DND-41 (cell line): ENCODE measurements around the gene IFNW1.
"Not testable (repeated sequence)": the region's sequence is repeated elsewhere in the genome, so short reads cannot be mapped to it uniquely, and the experiment has no call there.

Source experiments
- ATAC-seq: fragments of 200-7000 bp; cut with Tn5 transposase; 3 replicates; pipeline ENCODE4 v1.9.1; 2021; ENCODE audit warnings: low read depth; ENCODE audit not compliant: insufficient read depth
- DNase-seq: peaks from one replicate; pipeline ENCODE4 v3.0.0-alpha.2; 2020
- H2AFZ ChIP-seq: 2 replicates; pipeline ENCODE4 v1.6.0; 2012; ENCODE audit warnings: low read depth, low read length
- H3K27ac ChIP-seq: 2 replicates; pipeline ENCODE4 v1.5.1; 2012; ENCODE audit warnings: low read length, inconsistent platforms
- H3K27me3 ChIP-seq: fragments of 200-600 bp; sonication (generic); 2 replicates; pipeline ENCODE4 v1.6.0; 2012; ENCODE audit warnings: low read length, mild to moderate bottlenecking, inconsistent platforms; ENCODE audit not compliant: insufficient read depth, poor library complexity
- H3K36me3 ChIP-seq: 2 replicates; pipeline ENCODE4 v1.5.1; 2012; ENCODE audit warnings: low read length, inconsistent platforms; ENCODE audit not compliant: insufficient read depth
- H3K4me1 ChIP-seq: 2 replicates; pipeline ENCODE4 v1.5.1; 2012; ENCODE audit warnings: mild to moderate bottlenecking, low read length; ENCODE audit not compliant: insufficient read depth
- H3K4me2 ChIP-seq: 2 replicates; pipeline ENCODE4 v1.6.0; 2012; ENCODE audit warnings: mild to moderate bottlenecking, moderate library complexity, low read length, inconsistent platforms; ENCODE audit not compliant: insufficient read depth
- H3K4me3 ChIP-seq, 2 experiments: fragments of 200-600 bp in 1 of 2; shearing (Covaris generic) in 1 of 2; 2 replicates each; pipeline ENCODE4 v1.5.1; 2012 to 2016; ENCODE audit warnings: inconsistent platforms in 2 of 2, low read length in 2 of 2, mild to moderate bottlenecking in 2 of 2, low read depth in 1 of 2, moderate library complexity in 1 of 2
- H3K79me2 ChIP-seq: 2 replicates; pipeline ENCODE4 v1.6.0; 2012; ENCODE audit warnings: low read length, inconsistent platforms; ENCODE audit not compliant: insufficient read depth
- H3K9ac ChIP-seq: 2 replicates; pipeline ENCODE4 v1.6.0; 2012; ENCODE audit warnings: low read depth, mild to moderate bottlenecking, inconsistent platforms, low read length, moderate library complexity
- H3K9me3 ChIP-seq: 2 replicates; pipeline ENCODE4 v1.5.1; 2012; ENCODE audit warnings: low read length, moderate library complexity, mild to moderate bottlenecking, inconsistent platforms; ENCODE audit not compliant: insufficient read depth, severe bottlenecking
- H4K20me1 ChIP-seq: 2 replicates; pipeline ENCODE4 v1.6.0; 2012; ENCODE audit warnings: low read length; ENCODE audit not compliant: insufficient read depth
- EZH2 ChIP-seq: IDR thresholded peaks from 3 replicates; pipeline ENCODE4 v1.6.1; 2012; ENCODE audit warnings: borderline replicate concordance, low read depth, mild to moderate bottlenecking, moderate library complexity, low read length, inconsistent platforms; ENCODE audit not compliant: severe bottlenecking
- TF ChIP-seq, protein P1 (sequence below): IDR thresholded peaks from 2 replicates; pipeline ENCODE4 v1.5.1; 2012; ENCODE audit warnings: borderline replicate concordance, low read length, moderate library complexity, mild to moderate bottlenecking; ENCODE audit not compliant: poor library complexity, severe bottlenecking; ENCODE audit errors: extremely low read depth

IFNW1 gene

DNA sequence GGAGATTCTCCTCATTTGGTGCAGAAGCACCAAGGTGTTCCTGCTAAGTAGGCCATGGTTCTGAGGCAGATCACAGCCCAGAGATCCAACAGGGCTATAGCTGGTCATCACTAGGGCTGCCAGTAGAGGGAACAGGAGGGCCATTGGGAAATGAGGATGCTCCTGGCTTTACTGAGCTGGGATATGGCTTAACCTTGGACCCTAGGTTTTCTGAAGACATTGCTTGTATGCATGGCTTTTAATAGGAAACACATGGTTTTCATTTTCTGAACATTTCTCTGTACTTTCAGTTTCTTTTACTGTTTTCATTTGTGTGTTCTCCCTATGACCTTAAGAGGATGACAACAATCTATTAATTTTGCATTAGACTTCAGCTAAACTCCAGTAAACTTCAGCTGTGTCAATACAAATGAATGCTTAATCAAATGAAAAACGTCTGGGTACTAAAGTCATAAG, at the start of gene IFNW1:
IFNW1 (minus strand) TSS at position 406 of the 456 bp plus-strand sequence; CDS start at position 144, 262 bp downstream.
- H3K9me3 ChIP-seq, result no peaks in the 10 kb centered on the region
- 0 out of 3 replicates have a peak, but pooled peaks have one; percentile 17 for ATAC-seq

DNA sequence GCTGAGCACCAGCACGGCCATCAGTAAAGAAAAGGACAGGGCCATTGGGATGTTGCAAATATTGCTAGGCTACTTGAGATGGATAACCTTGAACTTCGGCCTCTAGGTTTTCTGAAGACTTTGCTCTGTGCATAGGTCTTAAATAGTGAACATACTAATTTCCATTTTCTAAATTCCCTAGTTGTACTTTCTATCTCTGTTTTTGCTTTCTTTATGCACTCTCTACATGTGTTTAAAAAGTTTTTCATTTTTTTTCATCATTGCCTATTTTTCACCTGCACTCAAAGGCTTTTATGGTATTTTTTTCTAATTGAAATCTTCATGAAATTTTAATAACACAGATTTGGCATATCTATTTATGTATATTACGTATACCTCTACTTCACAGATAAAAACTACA, 45.9 kb upstream of the IFNW1 start, which contains the start of gene IFNA4:
IFNA4 (minus strand) TSS at position 101 of the 400 bp plus-strand sequence; CDS start at position 45, 56 bp downstream.
- H2AFZ ChIP-seq, H3K9ac ChIP-seq, H3K4me3 ChIP-seq, H3K4me2 ChIP-seq, H3K4me1 ChIP-seq, H4K20me1 ChIP-seq, H3K79me2 ChIP-seq, DNase-seq, H3K36me3 ChIP-seq, H3K27me3 ChIP-seq, ATAC-seq, H3K27ac ChIP-seq, H3K9me3 ChIP-seq: not testable (repeated sequence)

More for the DNA sequence above, at the start of gene IFNW1:
- no peak within 1 kb of the TSS for H3K9ac ChIP-seq
- no peak for DNase-seq
- H3K27me3 ChIP-seq, result no peaks in the 10 kb centered on the region
- H3K4me3 ChIP-seq, result no peak within 1 kb of the TSS
- no peaks in the 10 kb centered on the region for H3K79me2 ChIP-seq
- no peak within 1 kb of the TSS for H3K27ac ChIP-seq
- H2AFZ ChIP-seq, result no peak within 1 kb of the TSS
- H3K4me1 ChIP-seq, result peaks cover 8% of the 10 kb centered on the region
- H3K4me2 ChIP-seq, result no peak within 1 kb of the TSS
- no peaks in the 10 kb centered on the region for H4K20me1 ChIP-seq
- no peaks in the 10 kb centered on the region for H3K36me3 ChIP-seq
- no peak for TF ChIP-seq EZH2
- TF ChIP-seq, protein P1, sequence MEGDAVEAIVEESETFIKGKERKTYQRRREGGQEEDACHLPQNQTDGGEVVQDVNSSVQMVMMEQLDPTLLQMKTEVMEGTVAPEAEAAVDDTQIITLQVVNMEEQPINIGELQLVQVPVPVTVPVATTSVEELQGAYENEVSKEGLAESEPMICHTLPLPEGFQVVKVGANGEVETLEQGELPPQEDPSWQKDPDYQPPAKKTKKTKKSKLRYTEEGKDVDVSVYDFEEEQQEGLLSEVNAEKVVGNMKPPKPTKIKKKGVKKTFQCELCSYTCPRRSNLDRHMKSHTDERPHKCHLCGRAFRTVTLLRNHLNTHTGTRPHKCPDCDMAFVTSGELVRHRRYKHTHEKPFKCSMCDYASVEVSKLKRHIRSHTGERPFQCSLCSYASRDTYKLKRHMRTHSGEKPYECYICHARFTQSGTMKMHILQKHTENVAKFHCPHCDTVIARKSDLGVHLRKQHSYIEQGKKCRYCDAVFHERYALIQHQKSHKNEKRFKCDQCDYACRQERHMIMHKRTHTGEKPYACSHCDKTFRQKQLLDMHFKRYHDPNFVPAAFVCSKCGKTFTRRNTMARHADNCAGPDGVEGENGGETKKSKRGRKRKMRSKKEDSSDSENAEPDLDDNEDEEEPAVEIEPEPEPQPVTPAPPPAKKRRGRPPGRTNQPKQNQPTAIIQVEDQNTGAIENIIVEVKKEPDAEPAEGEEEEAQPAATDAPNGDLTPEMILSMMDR, result no peak

- not testable (repeated sequence) for H3K4me1 ChIP-seq, H3K4me3 ChIP-seq, H3K27ac ChIP-seq, H2AFZ ChIP-seq, H3K27me3 ChIP-seq, H3K79me2 ChIP-seq, H3K9me3 ChIP-seq, H3K4me2 ChIP-seq, H3K36me3 ChIP-seq, H3K9ac ChIP-seq, H4K20me1 ChIP-seq
- peak; percentile 32 for DNase-seq
- TF ChIP-seq, protein P1, result peak; percentile 68
- ATAC-seq, result peak; percentile 91
Measured at GRCh38 chr9:21182810-21183736, 41.4 kb upstream of the IFNW1 start.

DNA sequence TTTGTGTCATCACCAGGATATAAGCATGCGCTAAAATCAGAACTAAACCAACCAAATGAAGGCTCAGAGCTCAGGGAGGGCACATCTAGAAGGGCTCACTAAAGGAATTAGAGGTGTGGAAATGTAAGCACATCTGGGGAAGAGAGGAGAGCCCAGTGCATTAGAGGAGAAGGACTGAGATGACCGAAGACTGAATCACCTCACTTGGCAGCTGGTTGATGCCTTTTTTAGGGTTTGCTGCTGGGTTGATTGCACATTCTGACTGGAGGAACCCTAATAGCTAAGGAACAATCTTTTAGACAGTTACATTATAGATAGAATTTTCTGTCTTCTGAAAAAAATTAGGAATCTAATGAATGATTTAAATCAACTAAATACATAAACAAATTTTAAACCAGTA, 33.0 kb upstream of the IFNW1 start:
- no peak for ATAC-seq
- Histone ChIP-seq H3K9ac (no peak overlapping the region), H3K4me3 (no peak overlapping the region), H3K27me3 (no peaks in the 10 kb centered on the region), H3K36me3 (no peaks in the 10 kb centered on the region), H2AFZ (no peak overlapping the region), H3K9me3 (no peaks in the 10 kb centered on the region), H4K20me1 (no peaks in the 10 kb centered on the region), H3K79me2 (no peaks in the 10 kb centered on the region), H3K4me2 (no peak overlapping the region), H3K4me1 (no peaks in the 10 kb centered on the region), H3K27ac (no peak overlapping the region)
- TF ChIP-seq EZH2, result no peak
- TF ChIP-seq, protein P1, result no peak
- DNase-seq, result no peak
